Measurements from ENCODE around the gene RABAC1.

The RABAC1 gene

DNA sequence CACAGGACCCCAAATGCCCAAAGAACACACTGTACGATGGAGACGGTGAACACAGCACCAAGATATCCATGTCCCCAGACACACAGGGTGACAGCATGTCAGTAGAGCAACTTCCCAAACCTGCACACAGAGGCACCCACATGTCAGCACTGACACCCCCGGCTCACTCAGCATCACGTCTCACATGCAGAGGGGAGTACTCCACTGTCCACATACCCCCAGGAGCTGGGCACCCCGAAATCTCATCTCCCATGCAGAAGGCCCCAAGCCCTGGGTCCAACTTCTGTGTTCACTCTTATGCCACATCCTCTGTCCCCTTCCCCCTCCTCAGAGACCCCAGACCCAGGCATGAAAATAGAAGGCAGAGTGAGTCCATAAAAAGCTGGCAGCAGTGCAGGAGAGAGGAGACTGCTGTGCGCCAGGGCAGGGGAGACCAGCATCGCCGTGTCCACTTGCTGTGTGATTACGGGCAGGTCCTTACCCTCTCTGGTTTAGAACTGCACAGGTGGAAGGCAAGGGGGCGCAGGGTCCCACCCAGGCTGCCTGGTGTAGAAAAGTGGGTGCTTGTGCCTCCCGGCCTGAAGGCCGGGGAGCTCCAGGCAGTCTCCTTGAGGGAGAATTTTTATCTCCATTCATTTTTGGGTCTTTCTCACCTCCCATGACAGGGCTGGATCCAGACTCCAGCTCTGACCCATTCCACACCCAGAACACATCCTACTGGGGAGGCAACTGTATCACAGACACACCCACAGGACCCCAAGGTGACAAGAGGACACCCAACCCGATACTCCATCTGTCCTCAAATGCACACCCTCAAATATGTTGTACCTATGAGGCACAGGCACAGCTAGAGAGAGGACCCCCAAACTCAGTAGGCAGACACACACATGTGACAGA, 47.9 kb downstream of the RABAC1 start:
- no peak for DNase-seq (ENCODE audit: low read depth)
- no peak overlapping the region for H3K4me3 ChIP-seq (ENCODE audit: control insufficient read depth, low read depth, low read length)
- no peak for TF ChIP-seq CTCF (IDR thresholded peaks at IDR 0.05; ENCODE audit: control insufficient read depth, insufficient read depth, low read depth, low read length, missing control alignments)

DNA sequence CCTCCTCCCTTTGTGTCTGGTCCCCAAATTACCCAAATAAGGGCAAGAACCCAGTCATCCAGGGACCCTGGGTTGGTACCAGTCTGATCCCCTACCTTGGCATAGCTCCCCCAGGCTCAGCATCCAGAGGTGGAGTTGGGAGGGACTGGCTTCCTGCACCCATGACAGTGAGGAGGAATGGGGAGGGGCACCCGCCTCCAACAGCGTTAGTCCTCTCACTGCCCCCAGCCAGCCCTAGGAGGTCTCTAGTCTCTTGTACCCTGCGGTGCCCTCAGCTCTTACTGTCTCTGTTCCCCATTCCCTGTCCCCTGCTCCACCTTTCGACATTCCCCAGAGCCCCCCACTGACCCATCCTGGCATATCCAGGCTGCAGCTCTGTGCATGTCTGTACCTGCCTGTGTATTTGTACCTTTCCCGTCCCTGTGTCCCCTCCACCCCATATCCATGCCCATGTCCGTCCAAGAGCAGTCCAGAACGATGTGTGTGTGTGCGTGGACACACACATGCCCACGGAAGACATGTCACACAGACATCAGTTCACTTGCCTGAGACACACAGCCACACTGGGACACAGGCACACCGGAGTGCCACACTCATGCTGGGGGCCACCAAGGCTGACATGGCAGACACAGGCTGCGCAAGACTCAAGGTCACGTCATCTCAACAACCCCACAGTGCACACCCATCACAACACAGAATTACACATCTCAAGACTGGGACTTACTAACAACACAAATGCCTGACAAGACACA, 48.7 kb downstream of the RABAC1 start:
- TF ChIP-seq CTCF (IDR thresholded peaks at IDR 0.05; ENCODE audit: control insufficient read depth, insufficient read depth, low read depth, low read length, missing control alignments), result no peak
- H3K4me3 ChIP-seq (ENCODE audit: control insufficient read depth, low read depth, low read length), result no peak overlapping the region
- no peak for DNase-seq (ENCODE audit: low read depth)

DNA sequence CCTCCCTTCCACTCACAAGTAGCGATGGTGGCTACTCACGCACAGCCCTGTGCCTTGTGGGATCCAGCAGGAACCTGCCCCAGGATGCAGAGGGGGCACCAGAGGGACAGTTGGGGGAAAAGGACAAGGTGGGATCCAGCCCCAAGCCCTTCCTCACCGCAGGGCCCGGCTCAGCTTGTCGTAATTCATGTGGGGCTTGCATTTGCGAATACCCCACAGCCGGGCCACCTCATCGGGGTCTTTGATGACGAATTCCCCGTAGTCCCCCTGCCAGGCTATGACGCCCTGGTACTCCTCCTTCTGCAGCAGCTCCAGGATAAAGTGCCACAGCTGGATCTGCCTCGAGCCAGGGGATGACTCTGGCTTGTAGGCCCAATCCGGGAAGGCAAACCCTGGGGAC, 49.4 kb downstream of the RABAC1 start:
- DNase-seq (ENCODE audit: low read depth), result no peak
- H3K4me3 ChIP-seq (ENCODE audit: control insufficient read depth, low read depth, low read length), result no peak overlapping the region
- no peak for TF ChIP-seq CTCF (IDR thresholded peaks at IDR 0.05; ENCODE audit: control insufficient read depth, insufficient read depth, low read depth, low read length, missing control alignments)

DNA sequence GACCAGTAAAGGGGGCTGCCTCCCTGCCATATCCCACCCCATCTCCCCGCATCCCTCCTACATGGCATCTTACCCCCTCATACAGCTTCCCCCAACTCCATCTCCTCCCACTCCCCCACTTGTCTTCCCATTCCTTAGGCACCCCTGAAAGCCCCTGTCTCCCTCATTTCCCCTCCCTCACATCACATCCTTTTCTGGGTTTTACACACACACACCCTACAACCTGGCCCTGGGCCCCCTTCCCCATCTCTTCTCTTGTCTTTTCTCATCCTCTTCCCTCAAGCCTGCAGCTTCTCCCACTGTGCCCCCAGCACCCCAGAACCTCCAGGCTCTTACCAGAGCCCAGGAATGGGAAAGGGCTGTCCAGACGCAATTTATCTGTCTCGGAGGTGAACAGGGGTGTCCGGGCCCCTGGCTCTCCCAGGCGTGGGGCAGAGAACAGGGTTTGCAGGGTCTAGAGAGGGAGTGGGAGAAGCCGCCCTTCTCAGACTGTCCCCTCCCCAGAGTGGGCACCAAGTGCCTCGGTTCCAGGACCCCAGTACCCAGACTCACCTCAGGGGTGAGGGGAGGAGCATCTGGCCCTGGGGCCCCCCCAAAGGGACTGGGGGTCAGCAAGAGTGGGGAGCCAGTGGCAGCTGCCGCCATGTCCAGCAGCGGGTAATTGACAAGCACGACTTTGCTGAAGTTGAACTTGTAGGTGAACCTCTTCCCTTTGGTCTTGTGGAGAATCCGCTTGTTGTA, 50.2 kb downstream of the RABAC1 start:
- TF ChIP-seq CTCF (IDR thresholded peaks at IDR 0.05; ENCODE audit: control insufficient read depth, insufficient read depth, low read depth, low read length, missing control alignments), result no peak
- no peak for DNase-seq (ENCODE audit: low read depth)
- H3K4me3 ChIP-seq (ENCODE audit: control insufficient read depth, low read depth, low read length), result no peak overlapping the region

DNA sequence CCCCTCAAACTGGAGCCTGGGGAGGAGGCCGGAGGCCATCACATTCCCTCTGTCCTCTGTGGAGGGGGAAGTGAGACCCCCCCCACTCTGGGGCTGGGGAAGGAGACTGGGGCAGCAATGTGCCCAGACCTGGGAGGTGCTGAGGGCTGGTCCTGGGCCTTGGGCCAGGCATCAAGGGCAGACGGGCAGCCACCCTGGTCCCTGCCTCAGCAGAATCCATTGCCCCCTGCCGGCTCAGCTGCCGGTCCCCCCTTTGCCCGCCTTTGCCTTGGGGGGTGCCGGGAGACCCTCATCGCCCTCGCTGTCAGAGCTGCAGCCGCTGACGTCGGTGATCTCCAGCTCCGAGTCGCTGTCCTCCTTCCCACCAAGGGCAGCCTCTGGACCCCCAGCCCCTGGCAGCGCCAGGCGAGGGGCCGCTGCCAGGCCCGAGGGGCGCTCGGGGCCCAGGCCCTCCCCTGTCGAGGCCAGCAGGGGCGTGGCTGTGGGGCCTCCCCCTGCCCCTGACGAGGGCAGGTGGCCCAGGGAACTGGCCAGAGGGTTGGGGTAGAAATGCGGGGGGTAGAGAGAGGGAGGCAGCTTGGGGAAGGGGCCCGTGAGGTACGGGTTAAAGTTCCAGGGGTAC, 51.0 kb downstream of the RABAC1 start:
- H3K4me3 ChIP-seq (ENCODE audit: control insufficient read depth, low read depth, low read length), result no peak overlapping the region
- DNase-seq (ENCODE audit: low read depth), result no peak
- TF ChIP-seq CTCF (IDR thresholded peaks at IDR 0.05; ENCODE audit: control insufficient read depth, insufficient read depth, low read depth, low read length, missing control alignments), result no peak
